Activated CD8-positive, alpha-beta T cell treated with anti-CD3 and anti-CD28 coated beads for 36 hours (primary cell): ENCODE results near the gene UBQLN1. TPM values are rescaled to one million over a fixed set of nuclear protein-coding genes. Genes with fewer than 3 reads are reported as not detected.

Experiments
- ATAC-seq: fragments of 200-7000 bp; cut with Tn5 transposase; one replicate; pipeline ENCODE4 v1.10.0; 2021; ENCODE audit warnings: mild to moderate bottlenecking, moderate library complexity
- CTCF ChIA-PET: fragments of 350-600 bp; sonication (Branson Sonifier 250); formaldehyde crosslinking; loops from one replicate; lab custom pipeline; 2021; ENCODE audit warnings: antibody characterized with exemption; lab: Charles Lee
- POLR2A ChIA-PET: fragments of 350-600 bp; sonication (Branson Sonifier 250); formaldehyde crosslinking; loops from one replicate; lab custom pipeline; 2021; ENCODE audit warnings: antibody characterized with exemption; lab: Charles Lee
- DNase-seq: peaks from one replicate; pipeline ENCODE4 v3.0.0-alpha.2; 2020
- H3K27ac Mint-ChIP-seq: one replicate; pipeline ENCODE4 v1.8.0; 2021; ENCODE audit warnings: mild to moderate bottlenecking, mixed read lengths
- H3K27me3 Mint-ChIP-seq: one replicate; pipeline ENCODE4 v1.8.0; 2021; ENCODE audit warnings: mixed read lengths
- H3K36me3 Mint-ChIP-seq: one replicate; pipeline ENCODE4 v1.8.0; 2021; ENCODE audit warnings: low read depth, mixed read lengths
- H3K4me1 Mint-ChIP-seq: one replicate; pipeline ENCODE4 v1.8.0; 2021; ENCODE audit warnings: low read depth, mixed read lengths
- H3K4me3 Mint-ChIP-seq: one replicate; pipeline ENCODE4 v1.8.0; 2021; ENCODE audit warnings: mild to moderate bottlenecking, moderate library complexity, mixed read lengths
- H3K9me3 Mint-ChIP-seq: one replicate; pipeline ENCODE4 v1.8.0; 2021; ENCODE audit warnings: mixed read lengths
- CTCF ChIP-seq: fragments of 200-600 bp; IDR thresholded peaks from one replicate; pipeline ENCODE4 v1.8.0; 2022; ENCODE audit warnings: antibody characterized with exemption, mild to moderate bottlenecking
- intact Hi-C: fragments of 100-400 bp; cut with micrococcal nuclease; formaldehyde crosslinking; loops from one replicate; pipeline ENCODE4 v1.10.0; 2022
- total RNA-seq, 2 experiments: library from RNA; stranded (reverse); gene quantifications; one replicate each; pipeline ENCODE4 v1.2.3, GENCODE V29; 2021

Gene UBQLN1
- total RNA-seq, 2 experiments from 2014 or later: 80.1 to 92.9 TPM

- Mint-ChIP-seq H3K27me3 (no peaks in the 10 kb centered on the region), H3K4me3 (no peak overlapping the region), H3K27ac (no peak overlapping the region), H3K4me1 (peaks cover 3% of the 10 kb centered on the region), H3K9me3 (no peaks in the 10 kb centered on the region), H3K36me3 (peaks cover 42% of the 10 kb centered on the region)
- DNase-seq (no peak), ATAC-seq (no peak)
- ChIA-PET POLR2A (no interaction called here), CTCF (no interaction called here)
- intact Hi-C loops: no loop called here
- no peak for TF ChIP-seq CTCF
These were observed 52.3 kb downstream of the UBQLN1 start for GRCh38 chr9:83655433-83655832.

- ATAC-seq: no peak
- ChIA-PET CTCF (interaction anchor here (1.6 to 6.0 kb wide), 2 partner anchors 14 to 32 kb away, joined by 5 to 59 read pairs; no protein-coding TSS in a partner anchor), POLR2A (no interaction called here)
- no peak for TF ChIP-seq CTCF
- intact Hi-C loops: no loop called here
- H3K36me3 Mint-ChIP-seq: peaks cover 38% of the 10 kb centered on the region
- H3K9me3 Mint-ChIP-seq: no peaks in the 10 kb centered on the region
- H3K4me3 Mint-ChIP-seq: no peak overlapping the region
- no peak overlapping the region for H3K27ac Mint-ChIP-seq
- no peak for DNase-seq
- peaks cover 3% of the 10 kb centered on the region for H3K4me1 Mint-ChIP-seq
- no peaks in the 10 kb centered on the region for H3K27me3 Mint-ChIP-seq
These were observed 55.3 kb downstream of the UBQLN1 start for GRCh38 chr9:83652433-83652832.

GRCh38 chr9:83651558-83651957 is 56.2 kb downstream of the UBQLN1 start:
- Mint-ChIP-seq H3K36me3 (peaks cover 38% of the 10 kb centered on the region), H3K9me3 (no peaks in the 10 kb centered on the region), H3K27ac (no peak overlapping the region), H3K4me3 (no peak overlapping the region), H3K27me3 (no peaks in the 10 kb centered on the region), H3K4me1 (peaks cover 3% of the 10 kb centered on the region)
- DNase-seq: no peak
- TF ChIP-seq CTCF: no peak
- ChIA-PET POLR2A (no interaction called here), CTCF (interaction anchor here (3.9 to 6.0 kb wide), 2 partner anchors 13 to 31 kb away, joined by 24 to 59 read pairs; no protein-coding TSS in a partner anchor)
- no peak for ATAC-seq
- intact Hi-C loops: no loop called here

DNA sequence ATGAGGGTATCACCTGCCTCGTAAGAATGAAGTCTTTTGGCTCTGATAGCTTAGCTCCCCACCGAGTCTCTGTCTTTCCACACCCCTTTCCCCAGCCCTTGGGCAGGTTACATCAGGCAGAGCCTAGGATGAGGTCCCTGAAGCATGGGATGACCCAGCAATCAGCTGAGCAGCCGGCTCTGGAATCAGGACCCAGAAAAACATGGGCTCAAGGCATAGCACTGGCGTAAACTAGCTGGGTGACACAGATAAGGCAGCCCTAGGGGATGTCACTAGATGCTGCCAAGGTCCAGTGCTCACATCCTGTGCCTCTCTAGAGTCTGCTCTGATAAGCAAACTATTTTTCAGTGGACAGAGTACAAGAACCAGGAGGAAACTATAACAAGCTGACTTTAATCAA is 58.2 kb downstream of the UBQLN1 start:
- Mint-ChIP-seq H3K9me3 (no peaks in the 10 kb centered on the region), H3K27ac (no peak overlapping the region), H3K4me1 (peaks cover under 1% of the 10 kb centered on the region), H3K27me3 (no peaks in the 10 kb centered on the region), H3K36me3 (peaks cover 31% of the 10 kb centered on the region), H3K4me3 (no peak overlapping the region)
- TF ChIP-seq CTCF: no peak
- ATAC-seq (peak; percentile 14), DNase-seq (no peak)
- ChIA-PET CTCF (interaction anchor here (0.9 to 6.0 kb wide), 21 partner anchors 8 to 316 kb away, joined by 3 to 59 read pairs (median 4); no protein-coding TSS in a partner anchor), POLR2A (interaction anchor here (0.8 to 2.2 kb wide), 3 partner anchors 9 to 26 kb away, joined by 4 to 6 read pairs (median 6); partner anchors contain the start of gene IDNK)
- intact Hi-C loops: no loop called here

DNA sequence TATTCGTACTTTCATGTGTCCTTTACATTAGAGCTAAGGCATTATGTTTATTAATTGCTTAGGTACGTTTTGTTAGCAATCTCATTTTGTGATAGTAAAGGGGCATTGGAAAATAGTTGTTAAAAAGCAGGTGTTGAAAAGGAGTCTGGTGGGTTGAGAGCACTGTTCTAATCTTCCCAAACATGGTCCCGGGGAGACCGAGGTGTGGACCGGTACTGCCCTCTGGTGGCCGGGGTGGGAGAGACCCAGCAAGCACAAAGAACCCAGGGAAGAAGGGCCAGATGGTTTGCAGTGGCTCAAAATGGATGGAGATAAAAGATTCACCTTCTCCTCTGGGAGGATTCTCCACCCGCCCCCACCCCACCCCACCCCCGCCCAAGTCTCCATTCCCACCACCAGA is 58.7 kb downstream of the UBQLN1 start:
- ATAC-seq (peak; percentile 88), DNase-seq (peak; percentile 80)
- POLR2A ChIA-PET: interaction anchor here (1.6 to 2.2 kb wide), 2 partner anchors 9 to 26 kb away, joined by 6 read pairs; partner anchors contain the start of gene IDNK
- peak; percentile 61 for TF ChIP-seq CTCF
- no peaks in the 10 kb centered on the region for H3K9me3 Mint-ChIP-seq
- no peaks in the 10 kb centered on the region for H3K27me3 Mint-ChIP-seq
- CTCF ChIA-PET: interaction anchor here (0.6 to 6.0 kb wide), 26 partner anchors 9 to 315 kb away, joined by 3 to 59 read pairs (median 4); partner anchors contain the start of gene IDNK
- H3K36me3 Mint-ChIP-seq: peaks cover 28% of the 10 kb centered on the region
- H3K4me3 Mint-ChIP-seq: no peak overlapping the region
- no peaks in the 10 kb centered on the region for H3K4me1 Mint-ChIP-seq
- H3K27ac Mint-ChIP-seq: no peak overlapping the region
- intact Hi-C loops: no loop called here
